HepG2 (cell line): Measurements from ENCODE around the gene EPG5.

Source experiments
- ARNTL ChIP-seq: sonication (generic); formaldehyde crosslinking; IDR thresholded peaks from 2 replicates; pipeline ENCODE4 v1.4.0; 2020; ENCODE audit warnings: mild to moderate bottlenecking, missing genetic modification reagents
- CBX1 ChIP-seq: IDR thresholded peaks from one replicate; pipeline ENCODE4 v1.6.1; 2016; ENCODE audit warnings: antibody characterized with exemption, low read depth
- EZH2 ChIP-seq: conservative IDR thresholded peaks from 2 replicates; pipeline ENCODE4 v1.6.1; 2012; ENCODE audit warnings: mild to moderate bottlenecking, low read depth, low read length, moderate library complexity
- FUBP1 ChIP-seq: sonication (generic); formaldehyde crosslinking; IDR thresholded peaks from 2 replicates; pipeline ENCODE4 v1.5.1; 2020; ENCODE audit warnings: missing genetic modification reagents, mild to moderate bottlenecking, borderline replicate concordance
- THAP8 ChIP-seq: sonication (generic); formaldehyde crosslinking; IDR thresholded peaks from 2 replicates; pipeline ENCODE4 v1.5.1; 2020; ENCODE audit warnings: missing genetic modification reagents, mild to moderate bottlenecking, borderline replicate concordance
- ZBTB33 ChIP-seq: sonication (generic); formaldehyde crosslinking; IDR thresholded peaks from 2 replicates; pipeline ENCODE4 v1.4.0; 2020; ENCODE audit warnings: missing genetic modification reagents
- ZNF10 ChIP-seq: sonication (generic); formaldehyde crosslinking; IDR thresholded peaks from 2 replicates; pipeline ENCODE4 v1.4.0; 2020; ENCODE audit warnings: mild to moderate bottlenecking, low read depth, missing genetic modification reagents, borderline replicate concordance
- ZNF34 ChIP-seq: sonication (generic); formaldehyde crosslinking; IDR thresholded peaks from 2 replicates; pipeline ENCODE4 v1.4.0; 2020; ENCODE audit warnings: mild to moderate bottlenecking, missing genetic modification reagents, borderline replicate concordance
- ZNF451 ChIP-seq: sonication (generic); formaldehyde crosslinking; IDR thresholded peaks from 2 replicates; pipeline ENCODE4 v1.5.0; 2020; ENCODE audit warnings: mild to moderate bottlenecking, missing genetic modification reagents
- ZNF564 ChIP-seq: sonication (generic); formaldehyde crosslinking; IDR thresholded peaks from 2 replicates; pipeline ENCODE4 v1.8.1; 2023; ENCODE audit warnings: mild to moderate bottlenecking, missing genetic modification reagents
- TF ChIP-seq, protein P1 (sequence below): sonication (generic); formaldehyde crosslinking; IDR thresholded peaks from 2 replicates; pipeline ENCODE4 v1.8.1; 2022; ENCODE audit warnings: mild to moderate bottlenecking, missing genetic modification reagents

- TF ChIP-seq, protein P1, sequence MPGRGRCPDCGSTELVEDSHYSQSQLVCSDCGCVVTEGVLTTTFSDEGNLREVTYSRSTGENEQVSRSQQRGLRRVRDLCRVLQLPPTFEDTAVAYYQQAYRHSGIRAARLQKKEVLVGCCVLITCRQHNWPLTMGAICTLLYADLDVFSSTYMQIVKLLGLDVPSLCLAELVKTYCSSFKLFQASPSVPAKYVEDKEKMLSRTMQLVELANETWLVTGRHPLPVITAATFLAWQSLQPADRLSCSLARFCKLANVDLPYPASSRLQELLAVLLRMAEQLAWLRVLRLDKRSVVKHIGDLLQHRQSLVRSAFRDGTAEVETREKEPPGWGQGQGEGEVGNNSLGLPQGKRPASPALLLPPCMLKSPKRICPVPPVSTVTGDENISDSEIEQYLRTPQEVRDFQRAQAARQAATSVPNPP (CRISPR knock-in tag), result no peak
- no peak for TF ChIP-seq FUBP1 (CRISPR knock-in tag)
- no peak for TF ChIP-seq CBX1
- no peak for TF ChIP-seq ZNF451 (CRISPR knock-in tag)
- no peak for TF ChIP-seq ZNF34 (CRISPR knock-in tag)
- no peak for TF ChIP-seq EZH2
- no peak for TF ChIP-seq THAP8 (CRISPR knock-in tag)
- no peak for TF ChIP-seq ZNF564
- TF ChIP-seq ARNTL (CRISPR knock-in tag), result no peak
- TF ChIP-seq ZNF10 (CRISPR knock-in tag), result no peak
- no peak for TF ChIP-seq ZBTB33 (CRISPR knock-in tag)
These were observed 44.0 kb downstream of the EPG5 start for GRCh38 chr18:45923138-45923537.
